HG02798 (cell line): ENCODE data around the gene PARD3B.

Experiments
- ATAC-seq: cut with Tn5 transposase; IDR thresholded peaks from one replicate; pipeline ENCODE4 v1.9.1; 2021; ENCODE audit warnings: mild to moderate bottlenecking; ENCODE audit not compliant: unreplicated experiment, poor library complexity

Gene PARD3B

DNA sequence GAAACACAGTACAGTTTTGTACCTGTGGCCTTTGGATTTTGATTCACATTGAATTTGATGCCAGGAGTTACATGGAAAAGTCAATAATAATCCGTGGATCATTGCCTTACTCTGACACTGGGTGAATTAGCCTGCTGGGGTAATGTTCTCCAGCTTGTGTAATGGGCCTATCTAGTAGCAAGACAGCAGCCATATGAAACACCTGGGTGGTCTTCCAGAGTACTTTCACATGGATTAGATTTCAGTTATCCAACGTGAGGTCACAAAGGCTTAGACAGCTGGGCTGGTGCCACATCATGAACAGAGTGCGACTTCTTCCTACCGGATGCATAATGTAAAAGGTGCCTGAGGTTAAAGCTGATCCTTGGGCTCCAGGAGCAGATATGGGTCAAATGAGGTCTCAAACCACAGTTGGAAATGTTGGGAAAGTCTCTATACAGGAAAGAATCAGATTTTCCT lies 486.8 kb downstream of the PARD3B start:
- no peak for ATAC-seq

DNA sequence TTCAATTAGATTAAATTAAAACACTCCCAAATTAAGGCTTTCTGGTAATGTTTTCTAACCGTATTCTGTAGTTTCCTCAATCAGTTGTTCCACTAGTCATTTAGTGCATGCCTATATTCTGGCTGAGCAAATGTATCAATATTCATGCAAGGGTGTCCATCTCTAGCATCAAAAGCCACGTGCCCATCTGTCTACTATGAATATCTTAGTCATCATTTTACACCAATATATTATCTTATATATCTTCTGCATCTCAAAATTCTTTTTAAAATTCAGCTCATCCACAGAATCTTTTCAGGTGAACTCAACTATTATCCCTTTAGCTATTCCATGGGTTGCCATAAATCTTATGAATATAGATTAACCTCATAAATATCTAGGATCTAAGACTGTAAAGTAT lies 488.2 kb downstream of the PARD3B start:
- no peak for ATAC-seq

DNA sequence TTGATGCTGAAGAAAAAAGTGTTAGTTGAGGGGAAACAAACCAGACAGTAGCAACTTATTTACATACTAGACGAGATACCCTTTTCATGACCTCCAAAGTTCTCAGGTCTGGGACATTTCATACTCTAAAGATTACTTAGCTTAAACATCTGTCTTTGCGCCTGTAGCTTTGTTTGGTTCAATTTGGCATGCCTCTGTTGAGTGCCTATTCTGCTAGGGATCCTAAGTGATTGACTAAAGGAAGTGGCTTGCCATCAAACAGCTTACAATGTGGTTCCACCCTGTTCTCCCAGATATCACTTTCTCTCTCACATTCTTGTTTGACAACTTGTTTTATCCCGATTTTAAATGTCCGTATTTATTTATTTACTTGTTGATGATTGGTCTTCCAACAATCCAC lies 488.8 kb downstream of the PARD3B start:
- no peak for ATAC-seq

DNA sequence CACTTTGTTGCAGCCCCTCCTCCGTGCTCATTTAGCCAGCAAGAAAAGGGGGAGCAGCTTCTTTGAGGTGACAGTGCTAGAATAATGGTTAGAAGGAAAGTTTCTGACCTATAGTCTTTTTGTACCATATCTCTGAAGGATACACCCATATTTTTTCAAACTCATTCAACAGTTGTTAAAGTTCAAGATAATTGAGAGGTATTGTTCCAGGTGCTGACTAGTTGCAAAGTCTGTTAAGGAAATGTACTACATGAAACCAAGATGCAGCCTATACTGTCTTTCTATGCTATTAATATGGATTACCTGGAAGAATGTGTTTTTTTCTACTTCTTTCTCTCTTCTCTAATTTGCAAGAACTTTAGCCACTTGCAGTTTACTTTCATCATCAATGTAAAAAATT lies 495.0 kb downstream of the PARD3B start:
- ATAC-seq = no peak

DNA sequence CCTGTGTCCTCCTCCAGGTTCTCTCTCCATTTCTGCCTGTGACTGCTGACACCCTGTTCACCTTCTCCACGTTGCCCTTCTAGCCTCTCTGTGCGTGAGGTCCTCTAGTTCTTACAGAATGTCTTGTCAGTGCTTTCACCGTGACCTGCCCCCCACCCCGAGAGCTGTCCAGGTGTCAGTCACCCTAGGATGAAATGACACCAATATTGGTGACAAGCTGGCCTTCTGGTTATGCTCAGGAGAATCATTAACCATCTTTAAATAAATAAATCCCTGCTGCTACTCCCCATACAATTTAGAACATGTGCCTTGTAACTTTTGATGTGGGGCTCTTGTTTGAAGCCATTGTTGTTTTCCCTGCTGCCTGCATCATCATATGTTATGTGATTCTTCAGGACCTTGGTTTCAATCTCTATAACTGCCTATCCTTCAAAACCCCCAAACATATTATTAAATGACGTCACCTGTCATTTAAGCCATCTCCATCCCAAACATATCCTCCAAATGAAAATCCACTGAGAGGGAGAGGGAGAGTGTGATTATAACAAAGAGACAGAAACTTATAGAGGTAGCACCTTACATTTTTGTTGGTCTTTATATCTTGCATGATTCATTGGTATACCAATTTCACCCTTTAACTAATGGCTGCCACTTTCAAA lies 496.3 kb downstream of the PARD3B start:
- ATAC-seq = no peak

DNA sequence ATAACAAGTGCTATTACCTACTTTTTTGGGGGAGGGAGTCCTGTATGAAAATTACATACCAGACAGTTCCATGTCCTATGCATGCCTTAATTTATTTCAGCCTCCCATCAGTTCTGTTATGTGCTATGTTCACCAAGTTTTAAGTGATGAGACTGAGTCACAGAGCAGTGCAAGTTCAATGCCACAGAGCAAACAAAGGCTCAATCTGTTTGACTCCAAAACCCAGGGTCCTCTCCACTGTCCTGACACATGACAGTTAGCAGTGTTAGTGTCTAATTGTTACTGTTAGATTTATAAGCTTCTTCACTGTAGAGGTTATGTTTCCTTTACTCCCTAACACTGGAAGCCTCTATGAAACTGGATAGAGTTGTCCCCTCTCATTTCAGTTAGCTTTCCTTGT lies 498.0 kb downstream of the PARD3B start:
- ATAC-seq = no peak

DNA sequence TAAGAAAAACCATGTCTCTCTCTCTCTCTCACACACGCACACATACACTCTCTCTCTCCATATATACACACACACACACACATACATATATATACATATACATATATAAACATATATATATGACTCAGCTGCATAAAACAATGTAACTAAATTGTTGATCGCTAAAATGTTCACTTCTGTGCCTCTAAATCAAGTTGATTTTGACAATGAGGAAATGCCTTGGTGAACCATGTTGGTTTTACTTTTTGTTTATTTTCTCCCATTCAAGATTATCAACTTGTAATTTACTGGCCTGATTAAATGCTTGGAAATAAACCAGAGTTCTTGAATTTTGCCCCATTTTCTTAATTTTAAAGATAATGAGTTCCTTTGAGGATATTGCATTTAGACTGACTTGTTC lies 500.4 kb downstream of the PARD3B start:
- no peak for ATAC-seq

DNA sequence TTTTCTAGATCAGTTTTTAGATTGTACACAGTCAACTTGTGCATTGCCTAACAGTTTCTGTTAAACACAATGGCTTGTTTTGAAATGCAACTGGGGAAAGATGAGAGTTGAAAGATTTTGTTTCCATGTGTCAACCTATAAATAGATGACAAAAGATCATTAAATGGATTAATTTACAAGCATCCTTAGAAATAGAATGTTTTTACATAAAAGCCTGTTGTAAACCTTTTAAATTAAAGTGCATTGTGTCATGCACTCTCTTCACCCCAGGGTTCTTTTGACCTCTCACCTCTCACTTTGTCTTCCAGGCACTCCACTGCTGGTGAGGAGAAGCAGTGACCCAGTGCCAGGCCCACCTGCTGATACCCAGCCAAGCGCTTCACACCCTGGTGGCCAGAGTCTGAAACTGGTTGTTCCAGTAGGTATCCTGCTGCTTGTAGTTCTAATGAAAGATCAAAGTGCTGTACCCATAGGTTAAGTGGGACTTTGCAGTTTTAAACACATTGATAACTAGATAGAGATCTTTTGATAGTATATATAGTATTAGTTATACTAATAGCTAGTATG lies 502.1 kb downstream of the PARD3B start:
- no peak for ATAC-seq

DNA sequence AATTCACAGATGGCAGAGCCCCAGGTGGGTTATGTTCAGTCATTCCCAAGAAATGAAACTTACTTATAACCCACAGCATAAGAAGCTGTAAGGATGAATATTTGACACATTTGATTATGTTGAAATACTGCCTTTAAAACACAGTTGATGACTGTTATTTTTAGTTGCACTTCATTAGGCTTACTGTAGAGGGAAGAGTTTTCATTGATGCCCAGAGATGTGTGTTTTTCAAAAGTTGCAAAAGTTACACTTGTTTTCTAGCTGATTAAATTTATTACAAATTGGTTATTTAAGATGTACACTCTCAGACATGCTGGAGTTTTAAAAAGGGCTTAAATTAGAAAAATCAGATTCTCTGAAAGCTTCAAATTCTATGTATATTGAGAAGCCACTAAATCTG lies 506.1 kb downstream of the PARD3B start:
- no peak for ATAC-seq

DNA sequence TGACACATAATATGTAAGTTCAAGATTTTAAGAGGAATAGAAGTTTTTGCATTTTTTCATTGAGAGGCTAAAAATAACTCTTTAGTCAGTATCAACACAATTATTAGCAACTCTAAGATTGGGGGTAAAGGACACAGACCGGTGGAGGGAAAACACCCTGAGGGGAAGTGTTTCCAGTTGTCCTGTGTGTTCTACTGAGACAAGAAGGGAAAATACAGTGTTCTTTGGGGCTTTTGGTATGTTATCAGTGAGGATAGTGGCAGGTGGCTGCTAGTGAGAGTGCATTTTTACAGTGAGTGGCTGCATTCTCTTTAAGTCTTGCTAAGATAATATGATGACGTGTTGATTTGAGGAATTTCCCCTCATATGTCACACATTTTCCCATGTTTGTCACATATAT lies 507.5 kb downstream of the PARD3B start:
- ATAC-seq = no peak

DNA sequence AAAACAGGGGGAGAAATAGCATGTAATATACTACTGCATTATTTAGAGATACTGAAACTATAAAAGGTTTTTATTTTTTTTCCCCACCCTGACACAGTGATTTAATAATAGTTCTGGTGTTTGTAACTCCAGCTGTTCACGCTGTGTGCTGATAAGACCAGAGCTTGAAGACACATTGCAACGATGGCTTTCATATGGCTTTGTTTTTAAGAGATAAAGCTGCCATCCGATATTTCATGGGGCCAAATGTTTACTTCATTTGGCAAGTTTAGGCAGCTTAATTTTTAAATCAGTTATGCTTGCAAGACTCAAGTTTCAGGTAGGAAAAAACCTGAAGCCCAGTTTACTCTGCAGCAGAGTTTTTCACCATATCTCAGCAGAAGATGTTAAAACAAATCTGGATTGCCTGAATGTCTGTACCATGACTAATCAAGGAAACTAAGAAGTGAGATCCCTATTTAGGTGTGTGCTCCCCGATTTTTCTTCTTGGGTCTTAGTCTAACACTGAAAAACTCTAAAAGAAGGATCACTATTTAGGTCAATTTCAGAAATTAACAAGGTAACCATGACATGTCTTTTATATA lies 508.6 kb downstream of the PARD3B start:
- no peak for ATAC-seq

DNA sequence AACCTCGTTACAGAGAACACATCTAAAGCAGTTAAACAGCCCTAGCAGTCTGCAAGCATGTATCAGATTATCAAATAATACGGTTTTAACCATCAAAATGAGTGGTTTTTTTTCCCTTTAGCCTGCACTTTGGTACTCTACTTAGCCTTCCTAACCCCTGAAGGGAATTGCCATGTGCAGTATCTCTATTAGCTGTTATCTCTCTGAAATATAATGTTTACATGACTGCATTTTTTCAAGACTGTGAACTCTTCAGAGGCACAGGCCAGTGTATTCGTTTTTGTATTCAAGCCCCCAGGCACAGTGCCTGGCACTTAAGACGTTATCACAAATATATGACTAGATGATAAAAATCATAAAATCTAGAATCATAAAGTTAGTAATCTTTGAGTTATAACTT lies 509.5 kb downstream of the PARD3B start:
- no peak for ATAC-seq

DNA sequence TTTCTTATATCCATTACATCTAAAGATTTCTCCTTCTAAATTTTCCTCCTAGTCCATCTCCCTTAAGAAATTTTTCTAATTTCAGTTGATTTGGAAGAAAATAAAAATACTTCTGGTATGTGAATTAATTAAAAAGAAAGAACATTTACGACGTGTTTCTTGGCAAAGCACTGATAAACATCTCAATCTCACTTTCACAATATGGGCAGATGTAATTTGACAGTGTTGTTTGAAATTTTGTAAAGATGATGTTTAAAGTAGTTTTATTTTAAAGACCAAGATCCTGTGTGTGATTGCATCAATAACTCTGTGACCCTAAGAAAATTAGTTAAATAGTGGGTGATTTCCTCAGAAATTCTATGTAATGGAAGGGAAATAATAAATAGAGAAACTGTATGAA lies 510.0 kb downstream of the PARD3B start:
- ATAC-seq = no peak

DNA sequence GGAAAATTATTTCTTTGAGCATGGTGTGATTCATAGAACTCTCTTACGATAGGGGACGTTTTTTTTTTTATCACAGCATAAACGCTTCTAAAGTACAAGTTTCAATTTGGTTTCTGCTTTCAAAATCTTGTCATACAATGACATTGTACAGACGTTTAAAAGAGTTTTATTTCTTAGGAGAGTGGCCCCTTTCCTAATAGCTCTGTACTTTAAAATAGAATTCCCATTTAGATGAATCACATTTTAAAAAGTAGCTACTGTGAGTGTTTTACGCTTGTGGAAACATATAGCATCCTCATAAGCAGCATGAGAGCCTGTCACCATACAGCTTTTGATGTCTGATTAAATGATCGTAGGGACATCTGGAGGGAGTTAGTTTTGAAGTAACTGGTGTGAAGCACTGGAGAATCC lies 510.9 kb downstream of the PARD3B start:
- ATAC-seq = no peak

DNA sequence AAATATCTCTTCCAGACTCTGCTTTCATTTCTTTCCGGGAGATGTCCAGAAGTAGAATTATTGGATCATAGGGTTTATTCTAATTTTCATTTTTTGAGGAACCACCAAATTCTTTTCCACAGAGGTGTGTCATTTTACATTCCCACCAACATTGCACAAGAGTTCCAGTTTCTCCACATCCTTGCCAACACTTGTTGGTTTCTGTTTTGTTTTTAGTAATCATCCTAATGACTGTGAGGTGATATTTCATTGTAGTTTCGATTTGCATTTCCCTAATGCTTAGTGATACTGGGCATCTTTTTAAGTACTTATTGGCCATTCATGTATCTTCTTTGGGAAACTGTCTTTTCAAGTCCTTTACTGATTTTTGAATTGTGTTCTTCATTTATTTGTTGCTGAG lies 513.1 kb downstream of the PARD3B start:
- no peak for ATAC-seq

DNA sequence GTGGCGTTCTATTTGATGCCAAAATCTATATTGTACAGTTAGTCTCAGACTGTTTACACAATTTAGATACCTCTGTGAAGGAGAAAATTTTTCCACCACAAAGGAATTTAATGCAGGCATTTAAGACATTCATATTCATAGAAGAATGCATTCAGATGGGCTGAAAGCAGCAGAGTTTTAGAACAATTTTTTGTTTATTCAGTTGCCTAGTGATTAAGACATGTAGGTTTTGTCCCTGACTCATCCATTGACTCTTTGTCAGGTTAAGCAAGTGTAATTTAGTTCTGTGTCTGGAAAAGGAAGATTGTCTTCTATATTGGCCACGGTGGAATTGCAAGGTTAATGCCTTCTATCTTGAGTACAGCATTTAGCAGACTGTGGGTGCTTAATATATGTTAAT lies 515.0 kb downstream of the PARD3B start:
- no peak for ATAC-seq

DNA sequence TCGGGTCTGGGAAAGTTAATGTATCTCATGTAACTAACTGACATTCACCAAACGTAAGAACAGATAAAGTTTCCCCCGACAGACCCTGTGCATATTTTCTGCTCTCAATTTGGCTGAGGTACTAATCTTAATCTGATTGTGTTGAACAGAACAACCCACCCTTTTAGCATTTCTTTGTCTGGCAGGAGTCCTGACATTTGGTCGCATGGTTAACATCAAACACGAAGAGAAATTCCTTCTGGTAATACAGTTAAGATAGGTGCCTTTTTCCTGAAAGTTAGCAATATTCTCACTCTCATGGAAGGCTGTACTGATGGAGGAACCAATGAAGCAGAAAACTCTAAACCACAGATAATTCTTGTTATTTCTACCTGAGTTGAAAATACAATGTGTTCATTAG lies 520.8 kb downstream of the PARD3B start:
- no peak for ATAC-seq

DNA sequence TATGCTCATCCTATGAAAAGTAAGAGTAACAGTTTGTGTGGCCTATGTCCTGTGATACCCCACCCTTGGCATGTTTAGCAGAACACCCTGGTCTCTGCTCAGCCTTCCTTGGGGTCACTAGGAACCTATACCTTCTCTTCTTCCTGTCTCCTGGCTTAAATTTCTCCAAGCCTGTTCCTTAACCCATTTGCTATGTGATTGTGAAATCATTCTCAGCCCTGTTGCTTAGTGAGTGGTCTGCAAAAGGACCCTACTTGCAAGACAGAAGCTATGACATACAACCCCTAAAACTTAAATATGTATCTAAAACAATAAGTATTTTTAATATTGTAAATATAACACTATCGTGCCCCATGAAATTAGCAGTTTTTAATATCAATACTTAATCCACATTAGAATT lies 524.7 kb downstream of the PARD3B start:
- ATAC-seq = no peak

DNA sequence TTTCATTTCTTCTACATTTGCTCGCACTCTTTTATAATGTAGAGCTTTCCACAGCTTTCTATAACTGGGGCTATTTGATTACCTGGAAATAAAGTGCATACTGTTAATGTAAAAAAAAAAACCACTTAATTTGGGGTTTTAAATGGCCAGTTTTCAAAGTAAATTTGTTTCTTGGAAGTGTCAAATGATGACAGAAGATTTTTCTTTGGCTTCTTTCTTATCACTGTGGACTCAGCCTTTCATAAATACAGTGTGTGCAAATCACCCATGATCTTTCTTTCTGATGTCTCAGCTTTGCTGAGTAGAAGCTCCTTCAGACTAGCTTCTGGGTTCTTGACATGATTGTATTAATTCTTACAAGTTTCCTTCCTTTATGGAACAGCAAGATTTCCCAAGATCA lies 525.6 kb downstream of the PARD3B start:
- ATAC-seq = no peak

DNA sequence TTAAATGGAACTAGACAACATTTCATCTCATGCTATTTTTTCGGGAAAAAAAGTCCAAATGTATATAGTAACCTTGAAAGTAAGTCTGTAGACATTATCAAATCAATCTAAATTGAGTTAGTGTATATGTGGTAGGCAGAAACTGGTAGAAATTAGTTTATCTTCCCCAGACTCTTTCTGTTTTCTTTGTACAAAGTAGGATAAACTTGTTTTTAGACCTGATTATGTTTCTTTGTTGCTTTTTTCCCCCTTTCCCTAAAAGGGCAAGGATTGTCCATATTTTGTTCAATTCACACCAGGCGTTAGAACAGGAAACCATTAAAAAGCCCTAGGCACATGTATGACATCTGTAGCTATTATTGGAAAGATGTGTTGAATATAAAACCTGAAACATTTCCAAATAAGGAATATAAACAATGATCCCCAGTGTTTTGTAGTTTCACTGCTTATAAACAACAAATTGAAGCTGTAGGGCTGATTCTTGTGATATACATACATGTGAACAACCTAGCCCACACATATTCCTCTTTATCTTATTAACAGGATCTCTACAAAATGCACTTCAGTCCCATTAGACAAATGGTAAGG lies 528.3 kb downstream of the PARD3B start:
- no peak for ATAC-seq

DNA sequence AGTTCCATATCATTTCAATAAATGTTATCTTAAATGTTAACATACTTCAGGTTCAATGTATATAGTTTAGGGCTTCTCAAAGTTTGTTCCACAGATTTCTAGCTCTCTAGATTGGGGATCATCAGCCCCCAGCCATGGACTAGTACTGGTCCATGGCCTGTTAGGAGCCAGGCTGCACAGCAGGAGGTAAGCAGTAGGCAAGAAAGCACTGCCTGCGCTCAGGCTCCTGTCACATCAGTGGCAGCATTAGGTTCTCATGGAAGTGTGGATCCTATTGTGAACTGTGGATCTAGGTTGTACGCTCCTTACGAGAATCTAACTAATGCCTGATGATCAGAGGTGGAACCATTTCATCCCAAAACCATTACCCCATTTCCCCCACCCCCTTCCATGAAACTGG lies 531.1 kb downstream of the PARD3B start:
- ATAC-seq = no peak

DNA sequence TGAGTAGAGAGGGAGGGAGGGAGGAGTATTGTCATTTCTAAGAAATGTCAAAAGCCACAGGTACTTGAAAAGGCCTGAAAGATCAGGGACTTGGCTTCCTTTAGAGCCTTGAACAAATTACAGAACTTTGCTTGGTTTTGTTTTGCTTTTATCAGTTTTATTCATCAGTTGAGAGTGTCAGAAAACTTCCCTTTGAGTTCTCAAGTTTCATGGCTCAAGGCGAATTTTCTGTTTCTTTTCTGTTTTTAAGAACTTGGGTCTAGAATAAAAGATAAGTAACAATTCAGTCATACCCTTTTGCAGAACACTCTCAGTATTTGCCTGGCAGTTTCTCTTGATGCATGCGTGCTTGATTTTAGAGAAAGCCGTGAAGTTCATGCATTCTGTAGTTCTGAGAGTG lies 531.9 kb downstream of the PARD3B start:
- no peak for ATAC-seq
